ENCODE results near the gene BAIAP2L2.

DNA sequence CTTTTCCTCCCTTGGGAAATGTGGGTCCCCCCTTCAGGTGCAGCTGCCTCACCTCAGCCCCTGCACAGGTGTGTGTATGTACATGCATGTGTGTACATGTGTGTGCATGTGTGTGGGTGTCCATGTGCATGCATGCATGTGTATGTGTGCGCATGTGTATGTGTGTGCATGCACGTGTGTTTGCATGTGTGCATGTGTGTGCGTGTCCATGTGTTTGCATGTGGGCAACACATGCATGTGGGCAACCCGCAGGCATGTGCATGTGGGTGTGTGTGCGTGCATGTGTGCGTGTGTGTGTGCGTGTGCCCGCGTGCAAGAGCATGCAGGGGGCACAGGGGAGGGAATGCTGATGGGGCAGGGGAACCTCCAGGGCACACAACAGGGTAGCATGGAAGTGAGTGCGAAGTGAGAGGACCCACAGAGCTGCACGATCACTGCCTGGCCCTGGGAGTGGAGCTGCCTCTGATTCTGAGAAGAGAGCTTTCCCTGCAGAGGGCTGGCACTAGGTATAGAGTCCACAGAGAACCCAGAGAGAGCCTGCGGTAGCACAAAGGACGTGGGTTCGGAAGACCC is 14.6 kb upstream of the BAIAP2L2 start:
- TF ChIP-seq CTCF (IDR thresholded peaks at IDR 0.05; ENCODE audit: poor library complexity, severe bottlenecking) = no peak
- no peak for TF ChIP-seq MXI1 (conservative IDR thresholded peaks at IDR 0.05; ENCODE audit: poor library complexity, severe bottlenecking)

Measured in neural cell (in vitro differentiated cells).